Measurements from ENCODE around the gene ACSL6. TPM values are rescaled to one million over a fixed set of nuclear protein-coding genes. Genes with fewer than 3 reads are reported as not detected.
A peak's percentile ranks its signal among the peaks of the same experiment; 100 is the strongest.

Gene ACSL6
- total RNA-seq, 1 experiment from 2014 or later, result 1.4 TPM

DNA sequence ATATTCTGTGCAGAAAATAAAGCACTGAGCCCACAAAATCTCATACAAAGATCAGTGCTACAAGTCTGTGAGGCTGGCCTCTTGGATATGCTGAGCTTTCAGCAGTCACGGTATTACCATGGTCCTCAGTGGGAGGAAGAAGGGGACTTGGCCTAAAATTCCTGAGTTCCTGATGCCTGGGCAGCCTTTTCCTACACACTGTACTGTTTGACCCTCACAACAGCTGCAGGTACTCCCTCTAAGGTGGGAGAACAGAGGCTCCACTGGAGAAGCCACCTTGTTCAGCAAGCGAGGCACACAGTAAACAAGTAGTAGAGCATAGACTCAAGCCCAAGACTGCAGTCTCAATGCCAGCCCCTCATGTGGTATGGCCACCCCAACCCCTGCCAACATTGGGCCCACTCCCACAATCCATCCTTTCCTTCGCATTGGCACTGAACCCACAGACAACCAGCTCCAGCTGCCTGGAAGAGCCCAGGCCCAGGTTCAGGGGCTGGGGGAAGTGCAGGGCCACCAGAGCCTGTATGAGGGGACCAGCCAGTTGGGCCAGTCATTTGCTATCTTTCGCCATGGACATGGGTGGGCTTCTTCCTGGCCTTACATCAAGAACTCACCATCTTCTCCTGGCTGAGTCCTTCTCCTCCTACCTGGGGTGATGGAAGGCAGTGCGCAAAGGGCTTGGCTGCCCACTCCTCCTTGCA is 14.3 kb downstream of the ACSL6 start:
- Mint-ChIP-seq H3K27me3 (ENCODE audit: insufficient read depth, unreplicated experiment) (no peaks in the 10 kb centered on the region), H3K9me3 (ENCODE audit: unreplicated experiment) (no peaks in the 10 kb centered on the region), H3K27ac (ENCODE audit: unreplicated experiment) (no peak overlapping the region), H3K4me1 (ENCODE audit: low read depth, unreplicated experiment) (peaks cover 27% of the 10 kb centered on the region), H3K36me3 (ENCODE audit: insufficient read depth, unreplicated experiment) (no peaks in the 10 kb centered on the region), H3K4me3 (ENCODE audit: unreplicated experiment) (no peak overlapping the region)
- intact Hi-C loops (cut with micrococcal nuclease; ENCODE audit: unreplicated experiment), result no loop called here
- POLR2A ChIA-PET, result no interaction called here
- CTCF ChIA-PET, result interaction anchor here (1.3 kb wide), 1 partner anchor 11 kb away, joined by 5 read pairs; no protein-coding TSS in a partner anchor
- BruUV-seq (replicated peaks), result no TSS peak
- no peak overlapping the region for H3K4me3 ChIP-seq (ENCODE audit: low read depth, low read length)
- H3K36me3 ChIP-seq (ENCODE audit: control insufficient read depth, insufficient read depth, low read length), result no peaks in the 10 kb centered on the region
- H3K4me1 ChIP-seq, result peaks cover 57% of the 10 kb centered on the region
- TF ChIP-seq, protein P1, sequence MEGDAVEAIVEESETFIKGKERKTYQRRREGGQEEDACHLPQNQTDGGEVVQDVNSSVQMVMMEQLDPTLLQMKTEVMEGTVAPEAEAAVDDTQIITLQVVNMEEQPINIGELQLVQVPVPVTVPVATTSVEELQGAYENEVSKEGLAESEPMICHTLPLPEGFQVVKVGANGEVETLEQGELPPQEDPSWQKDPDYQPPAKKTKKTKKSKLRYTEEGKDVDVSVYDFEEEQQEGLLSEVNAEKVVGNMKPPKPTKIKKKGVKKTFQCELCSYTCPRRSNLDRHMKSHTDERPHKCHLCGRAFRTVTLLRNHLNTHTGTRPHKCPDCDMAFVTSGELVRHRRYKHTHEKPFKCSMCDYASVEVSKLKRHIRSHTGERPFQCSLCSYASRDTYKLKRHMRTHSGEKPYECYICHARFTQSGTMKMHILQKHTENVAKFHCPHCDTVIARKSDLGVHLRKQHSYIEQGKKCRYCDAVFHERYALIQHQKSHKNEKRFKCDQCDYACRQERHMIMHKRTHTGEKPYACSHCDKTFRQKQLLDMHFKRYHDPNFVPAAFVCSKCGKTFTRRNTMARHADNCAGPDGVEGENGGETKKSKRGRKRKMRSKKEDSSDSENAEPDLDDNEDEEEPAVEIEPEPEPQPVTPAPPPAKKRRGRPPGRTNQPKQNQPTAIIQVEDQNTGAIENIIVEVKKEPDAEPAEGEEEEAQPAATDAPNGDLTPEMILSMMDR (IDR thresholded peaks at IDR 0.05; ENCODE audit: insufficient read depth in 1 of 2, low read depth in 1 of 2, low read length in 1 of 2, severe bottlenecking in 1 of 2, unreplicated experiment in 1 of 2), result no peak
- no peaks in the 10 kb centered on the region for H3K27me3 ChIP-seq (replicated peaks; ENCODE audit: control insufficient read depth, insufficient read depth, low read length)
- H3K9me3 ChIP-seq, result no peaks in the 10 kb centered on the region
- DNase-seq, result no peak

DNA sequence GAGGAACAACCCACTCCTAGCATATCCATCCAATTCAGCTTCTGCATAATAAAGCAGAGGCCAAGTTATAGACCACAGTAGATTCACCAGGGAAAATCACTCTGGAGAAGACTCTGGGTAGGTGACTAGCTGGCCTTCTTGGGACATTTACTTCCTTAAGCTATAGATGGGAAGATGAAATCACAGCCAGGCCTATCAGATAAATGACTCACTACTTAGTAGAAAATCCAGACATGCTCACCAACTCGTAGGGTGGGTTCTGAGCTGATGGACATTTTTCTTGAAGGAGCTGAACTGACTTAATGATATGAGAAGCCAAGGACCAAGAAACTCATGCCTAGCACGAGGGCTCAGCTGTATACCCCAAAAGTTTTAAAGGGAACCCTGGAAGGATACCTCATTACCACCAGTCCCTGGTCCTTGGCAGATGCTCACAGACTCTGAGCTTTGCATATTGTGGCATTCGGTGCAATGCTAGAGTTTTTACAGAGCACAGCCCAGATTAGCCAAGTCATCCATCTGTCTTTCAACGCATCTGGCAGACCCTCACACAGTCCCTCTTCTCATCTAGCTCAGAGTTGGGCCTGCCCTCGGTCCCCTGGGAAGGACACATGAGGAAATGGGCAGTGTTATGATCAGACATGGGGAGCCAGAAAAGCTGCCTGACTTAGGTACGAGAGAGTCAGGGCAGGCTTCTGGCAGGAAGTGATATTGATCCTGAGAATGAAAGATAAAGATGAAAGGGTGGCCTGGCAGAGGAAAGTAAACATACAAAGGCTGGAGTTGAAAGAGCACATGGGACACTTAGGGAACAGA is 15.0 kb downstream of the ACSL6 start:
- no peak for DNase-seq
- BruUV-seq (replicated peaks), result no TSS peak
- ChIA-PET CTCF (interaction anchor here (1.3 kb wide), 1 partner anchor 11 kb away, joined by 5 read pairs; no protein-coding TSS in a partner anchor), POLR2A (no interaction called here)
- peaks cover 20% of the 10 kb centered on the region for H3K4me1 Mint-ChIP-seq (ENCODE audit: low read depth, unreplicated experiment)
- Histone ChIP-seq H3K36me3 (ENCODE audit: control insufficient read depth, insufficient read depth, low read length) (no peaks in the 10 kb centered on the region), H3K4me3 (ENCODE audit: low read depth, low read length) (no peak overlapping the region), H3K27me3 (replicated peaks; ENCODE audit: control insufficient read depth, insufficient read depth, low read length) (no peaks in the 10 kb centered on the region), H3K9me3 (no peaks in the 10 kb centered on the region), H3K4me1 (peaks cover 50% of the 10 kb centered on the region)
- no peaks in the 10 kb centered on the region for H3K9me3 Mint-ChIP-seq (ENCODE audit: unreplicated experiment)
- TF ChIP-seq, protein P1 (IDR thresholded peaks at IDR 0.05; ENCODE audit: insufficient read depth in 1 of 2, low read depth in 1 of 2, low read length in 1 of 2, severe bottlenecking in 1 of 2, unreplicated experiment in 1 of 2), result no peak
- no peaks in the 10 kb centered on the region for H3K36me3 Mint-ChIP-seq (ENCODE audit: insufficient read depth, unreplicated experiment)
- no peak overlapping the region for H3K4me3 Mint-ChIP-seq (ENCODE audit: unreplicated experiment)
- intact Hi-C loops (cut with micrococcal nuclease; ENCODE audit: unreplicated experiment), result no loop called here
- H3K27ac Mint-ChIP-seq (ENCODE audit: unreplicated experiment), result no peak overlapping the region
- H3K27me3 Mint-ChIP-seq (ENCODE audit: insufficient read depth, unreplicated experiment), result no peaks in the 10 kb centered on the region

DNA sequence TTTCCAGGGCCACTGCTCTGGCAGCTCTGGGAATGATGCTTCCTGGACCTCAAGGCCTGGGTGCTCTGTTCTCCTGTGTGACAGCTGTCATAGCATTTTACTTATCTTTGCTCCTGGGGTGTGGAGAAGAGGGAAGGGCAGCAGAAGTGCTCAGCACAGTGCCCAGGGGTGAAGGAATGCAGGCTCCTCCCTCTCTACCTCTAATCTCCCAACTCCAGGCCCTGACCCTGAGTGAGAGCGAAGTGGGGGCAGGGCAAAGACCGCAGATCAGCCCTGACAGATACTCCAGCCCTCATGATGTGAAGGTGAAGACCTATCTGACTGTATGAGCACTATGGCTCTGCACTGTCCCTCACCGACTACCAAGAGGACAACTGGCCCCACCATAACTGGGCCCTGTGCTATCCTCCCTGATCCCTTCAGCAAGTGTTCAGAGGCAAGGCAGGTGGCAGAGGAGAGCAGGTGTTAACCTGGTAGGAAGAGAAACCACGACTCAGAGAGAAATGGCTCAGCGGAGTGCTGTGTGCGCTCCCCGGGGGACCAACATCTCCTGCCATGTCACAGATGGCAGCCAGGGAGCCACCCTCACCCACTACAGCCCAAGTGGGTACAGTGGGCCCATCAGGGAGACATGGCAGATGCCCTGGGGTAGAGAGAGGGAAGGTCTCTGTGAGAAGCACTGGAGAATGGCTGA is 16.8 kb downstream of the ACSL6 start:
- ChIA-PET CTCF (no interaction called here), POLR2A (no interaction called here)
- Histone ChIP-seq H3K4me1 (peaks cover 46% of the 10 kb centered on the region), H3K4me3 (ENCODE audit: low read depth, low read length) (no peak overlapping the region), H3K36me3 (ENCODE audit: control insufficient read depth, insufficient read depth, low read length) (no peaks in the 10 kb centered on the region), H3K27me3 (replicated peaks; ENCODE audit: control insufficient read depth, insufficient read depth, low read length) (no peaks in the 10 kb centered on the region), H3K9me3 (no peaks in the 10 kb centered on the region)
- Mint-ChIP-seq H3K9me3 (ENCODE audit: unreplicated experiment) (no peaks in the 10 kb centered on the region), H3K27ac (ENCODE audit: unreplicated experiment) (no peak overlapping the region), H3K4me1 (ENCODE audit: low read depth, unreplicated experiment) (peaks cover 19% of the 10 kb centered on the region), H3K36me3 (ENCODE audit: insufficient read depth, unreplicated experiment) (no peaks in the 10 kb centered on the region), H3K4me3 (ENCODE audit: unreplicated experiment) (no peak overlapping the region), H3K27me3 (ENCODE audit: insufficient read depth, unreplicated experiment) (no peaks in the 10 kb centered on the region)
- peak in 1 of 2 experiments; percentile 17 for DNase-seq
- intact Hi-C loops (cut with micrococcal nuclease; ENCODE audit: unreplicated experiment), result no loop called here
- BruUV-seq (replicated peaks), result no TSS peak
- TF ChIP-seq, protein P1 (IDR thresholded peaks at IDR 0.05; ENCODE audit: insufficient read depth in 1 of 2, low read depth in 1 of 2, low read length in 1 of 2, severe bottlenecking in 1 of 2, unreplicated experiment in 1 of 2), result no peak
